ENCODE data around the gene GRAMD2B. TPM values are rescaled to one million over a fixed set of nuclear protein-coding genes. Genes with fewer than 3 reads are reported as not detected.

The GRAMD2B gene
- total RNA-seq, 1 experiment from 2014 or later = 11.1 TPM

- H3K4me1 Mint-ChIP-seq (ENCODE audit: insufficient read depth, unreplicated experiment) = peaks cover 25% of the 10 kb centered on the region
- H3K27me3 Mint-ChIP-seq (ENCODE audit: insufficient read depth, unreplicated experiment) = no peaks in the 10 kb centered on the region
- TF ChIP-seq, protein P1, sequence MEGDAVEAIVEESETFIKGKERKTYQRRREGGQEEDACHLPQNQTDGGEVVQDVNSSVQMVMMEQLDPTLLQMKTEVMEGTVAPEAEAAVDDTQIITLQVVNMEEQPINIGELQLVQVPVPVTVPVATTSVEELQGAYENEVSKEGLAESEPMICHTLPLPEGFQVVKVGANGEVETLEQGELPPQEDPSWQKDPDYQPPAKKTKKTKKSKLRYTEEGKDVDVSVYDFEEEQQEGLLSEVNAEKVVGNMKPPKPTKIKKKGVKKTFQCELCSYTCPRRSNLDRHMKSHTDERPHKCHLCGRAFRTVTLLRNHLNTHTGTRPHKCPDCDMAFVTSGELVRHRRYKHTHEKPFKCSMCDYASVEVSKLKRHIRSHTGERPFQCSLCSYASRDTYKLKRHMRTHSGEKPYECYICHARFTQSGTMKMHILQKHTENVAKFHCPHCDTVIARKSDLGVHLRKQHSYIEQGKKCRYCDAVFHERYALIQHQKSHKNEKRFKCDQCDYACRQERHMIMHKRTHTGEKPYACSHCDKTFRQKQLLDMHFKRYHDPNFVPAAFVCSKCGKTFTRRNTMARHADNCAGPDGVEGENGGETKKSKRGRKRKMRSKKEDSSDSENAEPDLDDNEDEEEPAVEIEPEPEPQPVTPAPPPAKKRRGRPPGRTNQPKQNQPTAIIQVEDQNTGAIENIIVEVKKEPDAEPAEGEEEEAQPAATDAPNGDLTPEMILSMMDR (IDR thresholded peaks at IDR 0.05; ENCODE audit: unreplicated experiment) = no peak
- peak overlapping the region; percentile 92 for H3K27ac Mint-ChIP-seq (ENCODE audit: low read depth, unreplicated experiment)
- no peak for DNase-seq (ENCODE audit: unreplicated experiment)
- ChIA-PET POLR2A (interaction anchor here (0.6 to 4.2 kb wide), 9 partner anchors 19 to 104 kb away, joined by 3 to 14 read pairs (median 6); partner anchors contain the start of gene GRAMD2B), CTCF (interaction anchor here (0.6 to 1.2 kb wide), 4 partner anchors 8 to 132 kb away, joined by 3 read pairs; no protein-coding TSS in a partner anchor)
- H3K9me3 Mint-ChIP-seq (ENCODE audit: unreplicated experiment) = no peaks in the 10 kb centered on the region
- intact Hi-C loops (cut with micrococcal nuclease) = no loop called here
- BruUV-seq (replicated peaks) = no TSS peak
- H3K4me3 Mint-ChIP-seq (ENCODE audit: unreplicated experiment) = no peak overlapping the region
- peaks cover 45% of the 10 kb centered on the region for H3K36me3 Mint-ChIP-seq (ENCODE audit: insufficient read depth, unreplicated experiment)
These were observed 48.0 kb downstream of the GRAMD2B start for GRCh38 chr5:126471247-126471646.

DNA sequence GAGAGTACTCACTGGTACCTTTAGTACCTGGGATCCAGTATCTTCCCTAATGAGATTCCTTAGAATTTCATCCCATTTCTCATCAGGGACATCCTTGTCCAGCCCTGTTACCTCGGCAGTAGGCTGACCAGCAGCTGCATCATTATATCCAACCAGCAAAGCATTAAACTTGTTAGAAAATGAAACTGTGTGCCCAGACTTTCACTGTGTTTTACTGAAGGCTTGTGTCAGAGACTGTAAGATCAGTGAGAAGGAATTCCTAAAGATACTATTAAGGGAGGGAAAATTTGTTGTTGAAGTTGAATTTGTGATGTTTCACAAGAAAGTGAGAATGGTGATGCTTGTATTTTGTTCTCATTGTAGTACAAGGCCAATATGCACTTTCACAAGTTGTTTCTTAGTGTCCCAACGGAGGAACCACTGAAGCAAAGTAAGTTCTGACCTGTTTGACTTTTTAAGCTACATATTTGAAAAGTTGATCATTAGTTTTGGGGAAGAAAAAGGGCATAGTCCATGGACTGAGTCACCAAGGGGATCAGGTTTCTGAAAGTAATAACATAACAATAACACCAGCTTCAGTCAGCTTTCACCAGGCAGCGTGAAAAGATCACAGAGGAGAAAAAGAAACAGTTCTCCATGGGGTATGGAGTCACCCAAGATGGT is 48.8 kb downstream of the GRAMD2B start:
- no TSS peak for BruUV-seq (replicated peaks)
- TF ChIP-seq, protein P1 (IDR thresholded peaks at IDR 0.05; ENCODE audit: unreplicated experiment) = no peak
- CTCF ChIA-PET = interaction anchor here (0.7 to 2.4 kb wide), 4 partner anchors 28 to 1671 kb away, joined by 3 to 10 read pairs (median 3); no protein-coding TSS in a partner anchor

DNA sequence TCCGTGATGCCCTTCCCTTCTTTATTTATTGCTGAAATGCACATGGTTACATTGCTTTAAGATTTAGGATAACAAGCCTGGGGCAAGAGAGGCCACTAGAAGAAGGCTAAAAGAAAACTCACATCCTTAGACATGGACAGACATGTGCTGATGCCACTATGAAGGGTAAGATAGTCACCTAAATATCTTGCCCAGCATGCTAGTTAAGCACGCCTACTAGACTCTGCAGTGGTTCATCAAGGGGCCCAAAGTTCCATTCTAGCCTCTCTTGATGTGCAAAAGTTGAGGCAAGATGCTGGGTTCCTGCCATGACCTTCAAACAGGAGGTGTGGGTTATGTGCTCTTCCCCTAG is 49.3 kb downstream of the GRAMD2B start:
- Mint-ChIP-seq H3K27ac (ENCODE audit: low read depth, unreplicated experiment) (peak overlapping the region; percentile 92), H3K36me3 (ENCODE audit: insufficient read depth, unreplicated experiment) (peaks cover 40% of the 10 kb centered on the region), H3K27me3 (ENCODE audit: insufficient read depth, unreplicated experiment) (no peaks in the 10 kb centered on the region), H3K9me3 (ENCODE audit: unreplicated experiment) (no peaks in the 10 kb centered on the region), H3K4me1 (ENCODE audit: insufficient read depth, unreplicated experiment) (peaks cover 25% of the 10 kb centered on the region), H3K4me3 (ENCODE audit: unreplicated experiment) (no peak overlapping the region)
- TF ChIP-seq, protein P1 (IDR thresholded peaks at IDR 0.05; ENCODE audit: unreplicated experiment) = no peak
- CTCF ChIA-PET = interaction anchor here (0.7 to 2.4 kb wide), 3 partner anchors 27 to 1670 kb away, joined by 3 to 10 read pairs (median 3); no protein-coding TSS in a partner anchor
- no TSS peak for BruUV-seq (replicated peaks)
- intact Hi-C loops (cut with micrococcal nuclease) = no loop called here
- POLR2A ChIA-PET = interaction anchor here (1.0 to 4.2 kb wide), 8 partner anchors 10 to 133 kb away, joined by 3 to 14 read pairs (median 4); partner anchors contain the start of gene GRAMD2B
- DNase-seq (ENCODE audit: unreplicated experiment) = no peak

More for the DNA sequence above, 48.8 kb downstream of the GRAMD2B start:
- H3K36me3 Mint-ChIP-seq (ENCODE audit: insufficient read depth, unreplicated experiment) = peaks cover 44% of the 10 kb centered on the region
- peaks cover 25% of the 10 kb centered on the region for H3K4me1 Mint-ChIP-seq (ENCODE audit: insufficient read depth, unreplicated experiment)
- DNase-seq (ENCODE audit: unreplicated experiment) = peak; percentile 66
- intact Hi-C loops (cut with micrococcal nuclease) = no loop called here
- H3K27ac Mint-ChIP-seq (ENCODE audit: low read depth, unreplicated experiment) = peak overlapping the region; percentile 92
- H3K9me3 Mint-ChIP-seq (ENCODE audit: unreplicated experiment) = no peaks in the 10 kb centered on the region
- no peak overlapping the region for H3K4me3 Mint-ChIP-seq (ENCODE audit: unreplicated experiment)
- POLR2A ChIA-PET = interaction anchor here (1.0 to 4.2 kb wide), 9 partner anchors 10 to 133 kb away, joined by 3 to 14 read pairs (median 3); partner anchors contain the start of gene GRAMD2B
- no peaks in the 10 kb centered on the region for H3K27me3 Mint-ChIP-seq (ENCODE audit: insufficient read depth, unreplicated experiment)

DNA sequence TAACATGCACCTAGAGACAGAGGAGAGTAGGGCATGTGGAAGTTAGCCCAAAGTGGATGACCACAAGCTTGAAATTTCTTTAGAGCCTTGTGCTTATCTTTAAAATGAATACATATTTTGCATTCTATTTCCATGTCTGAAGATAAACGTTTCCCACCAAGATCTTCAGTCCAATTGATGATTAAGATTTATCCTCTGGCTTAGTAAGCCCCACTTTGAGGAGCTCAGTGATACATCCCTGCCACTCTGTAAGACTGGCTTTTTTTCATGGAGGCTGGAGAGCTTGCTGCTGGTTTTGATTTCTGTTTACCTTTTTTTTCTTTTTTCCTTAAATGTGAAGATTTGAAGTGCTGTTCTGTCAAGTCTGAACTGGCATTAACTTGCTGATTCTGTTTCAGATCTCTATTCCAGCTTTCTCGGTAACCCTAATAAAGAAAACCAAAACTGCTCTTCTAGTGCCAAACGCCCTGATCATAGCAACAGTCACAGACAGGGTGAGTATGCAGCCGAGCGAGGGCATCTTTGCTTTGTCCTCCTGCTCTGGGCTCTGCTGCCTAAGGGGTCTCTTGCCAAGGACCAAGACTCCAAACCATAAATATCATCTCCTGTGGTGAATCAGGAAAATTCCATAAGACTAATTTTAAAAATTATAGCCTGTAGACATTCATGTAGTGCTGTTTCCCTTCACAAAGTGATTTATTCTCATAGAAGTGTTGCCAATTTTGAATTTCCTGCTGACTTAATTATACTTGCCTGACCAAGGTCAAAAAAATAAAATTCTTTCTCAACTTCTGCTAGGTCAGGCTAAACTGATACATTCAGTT is 54.3 kb downstream of the GRAMD2B start:
- no peaks in the 10 kb centered on the region for H3K9me3 Mint-ChIP-seq (ENCODE audit: unreplicated experiment)
- H3K27me3 Mint-ChIP-seq (ENCODE audit: insufficient read depth, unreplicated experiment) = no peaks in the 10 kb centered on the region
- POLR2A ChIA-PET = interaction anchor here (0.7 to 1.7 kb wide), 3 partner anchors 11 to 54 kb away, joined by 3 to 4 read pairs (median 3); no protein-coding TSS in a partner anchor
- DNase-seq (ENCODE audit: unreplicated experiment) = no peak
- H3K4me1 Mint-ChIP-seq (ENCODE audit: insufficient read depth, unreplicated experiment) = peaks cover 3% of the 10 kb centered on the region
- H3K4me3 Mint-ChIP-seq (ENCODE audit: unreplicated experiment) = no peak overlapping the region
- no peak overlapping the region for H3K27ac Mint-ChIP-seq (ENCODE audit: low read depth, unreplicated experiment)
- BruUV-seq (replicated peaks) = no TSS peak
- intact Hi-C loops (cut with micrococcal nuclease) = loop anchor here (5.0 kb wide), 1 partner anchor 55 kb away; the partner anchor contains the start of gene GRAMD2B
- TF ChIP-seq, protein P1 (IDR thresholded peaks at IDR 0.05; ENCODE audit: unreplicated experiment) = no peak
- peaks cover 53% of the 10 kb centered on the region for H3K36me3 Mint-ChIP-seq (ENCODE audit: insufficient read depth, unreplicated experiment)
- CTCF ChIA-PET = interaction anchor here (0.6 kb wide), 1 partner anchor 109 kb away, joined by 3 read pairs; no protein-coding TSS in a partner anchor
